Nephron progenitor cell (in vitro differentiated cells): Measurements from ENCODE around the gene RNFT2.

Experiments
- DNase-seq: peaks from one replicate; pipeline ENCODE4 v3.0.0; 2021
- H3K27ac Mint-ChIP-seq: 2 replicates; pipeline ENCODE4 v1.8.0; 2021; ENCODE audit warnings: mild to moderate bottlenecking, moderate library complexity, mixed read lengths
- H3K27me3 Mint-ChIP-seq: 2 replicates; pipeline ENCODE4 v1.8.0; 2021; ENCODE audit warnings: mild to moderate bottlenecking, low read depth, mixed read lengths; ENCODE audit not compliant: poor library complexity
- H3K36me3 Mint-ChIP-seq: 2 replicates; pipeline ENCODE4 v1.8.0; 2021; ENCODE audit warnings: low read depth, mixed read lengths
- H3K4me1 Mint-ChIP-seq: 2 replicates; pipeline ENCODE4 v1.8.0; 2021; ENCODE audit warnings: mixed read lengths
- H3K4me3 Mint-ChIP-seq: 2 replicates; pipeline ENCODE4 v1.8.0; 2021; ENCODE audit warnings: mild to moderate bottlenecking, moderate library complexity, mixed read lengths
- H3K9me3 Mint-ChIP-seq: 2 replicates; pipeline ENCODE4 v1.8.0; 2021; ENCODE audit warnings: mild to moderate bottlenecking, moderate library complexity, mixed read lengths
- TF ChIP-seq, protein P1 (sequence below): fragments of 200-600 bp; sonication (generic); IDR thresholded peaks from 2 replicates; pipeline ENCODE4 v1.5.0; 2021; ENCODE audit warnings: antibody characterized with exemption

RNFT2 gene

DNA sequence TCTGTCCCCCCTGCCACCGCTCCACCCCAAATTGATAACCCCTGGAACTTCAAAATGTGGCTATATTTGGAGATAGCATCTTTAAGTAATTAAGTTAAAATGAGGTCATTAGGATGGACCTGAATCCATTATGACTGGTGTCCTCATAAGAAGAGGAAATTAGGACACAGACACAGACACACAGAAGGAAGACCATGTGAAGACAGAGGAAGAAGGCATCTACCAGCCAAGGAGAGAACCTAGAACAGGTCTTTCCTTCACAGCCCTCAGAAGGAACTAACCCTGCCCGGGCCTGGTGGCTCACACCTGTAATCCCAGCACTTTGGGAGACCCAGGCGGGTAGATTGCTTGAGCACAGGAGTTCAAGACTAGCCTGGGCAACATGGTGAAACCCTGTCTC, 146.8 kb downstream of the RNFT2 start:
- Mint-ChIP-seq H3K4me3 (no peak overlapping the region), H3K4me1 (peaks cover 27% of the 10 kb centered on the region), H3K27ac (no peak overlapping the region), H3K9me3 (no peaks in the 10 kb centered on the region), H3K36me3 (no peaks in the 10 kb centered on the region), H3K27me3 (peaks cover 85% of the 10 kb centered on the region)
- no peak for DNase-seq
- TF ChIP-seq, protein P1, sequence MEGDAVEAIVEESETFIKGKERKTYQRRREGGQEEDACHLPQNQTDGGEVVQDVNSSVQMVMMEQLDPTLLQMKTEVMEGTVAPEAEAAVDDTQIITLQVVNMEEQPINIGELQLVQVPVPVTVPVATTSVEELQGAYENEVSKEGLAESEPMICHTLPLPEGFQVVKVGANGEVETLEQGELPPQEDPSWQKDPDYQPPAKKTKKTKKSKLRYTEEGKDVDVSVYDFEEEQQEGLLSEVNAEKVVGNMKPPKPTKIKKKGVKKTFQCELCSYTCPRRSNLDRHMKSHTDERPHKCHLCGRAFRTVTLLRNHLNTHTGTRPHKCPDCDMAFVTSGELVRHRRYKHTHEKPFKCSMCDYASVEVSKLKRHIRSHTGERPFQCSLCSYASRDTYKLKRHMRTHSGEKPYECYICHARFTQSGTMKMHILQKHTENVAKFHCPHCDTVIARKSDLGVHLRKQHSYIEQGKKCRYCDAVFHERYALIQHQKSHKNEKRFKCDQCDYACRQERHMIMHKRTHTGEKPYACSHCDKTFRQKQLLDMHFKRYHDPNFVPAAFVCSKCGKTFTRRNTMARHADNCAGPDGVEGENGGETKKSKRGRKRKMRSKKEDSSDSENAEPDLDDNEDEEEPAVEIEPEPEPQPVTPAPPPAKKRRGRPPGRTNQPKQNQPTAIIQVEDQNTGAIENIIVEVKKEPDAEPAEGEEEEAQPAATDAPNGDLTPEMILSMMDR: no peak

DNA sequence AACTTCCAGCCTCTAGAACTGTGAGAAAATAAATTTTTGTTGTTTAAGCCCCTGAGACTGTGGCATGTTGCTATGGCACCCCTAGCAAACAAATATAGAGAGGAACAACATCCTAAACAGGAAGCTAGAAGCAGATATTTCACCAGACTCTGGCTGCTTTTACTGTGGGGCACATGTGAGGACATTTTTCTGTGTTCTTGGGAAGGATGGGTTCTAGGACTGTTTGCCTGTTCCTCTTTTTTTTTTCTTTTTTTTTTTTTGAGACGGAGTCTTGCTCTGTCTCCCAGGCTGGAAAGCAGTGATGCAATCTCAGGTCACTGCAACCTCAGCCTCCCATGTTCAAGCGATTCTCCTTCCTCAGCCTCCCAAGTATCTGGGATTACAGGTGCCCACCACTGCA, 147.4 kb downstream of the RNFT2 start:
- no peak overlapping the region for H3K4me3 Mint-ChIP-seq
- H3K27me3 Mint-ChIP-seq: peaks cover 84% of the 10 kb centered on the region
- peaks cover 3% of the 10 kb centered on the region for H3K9me3 Mint-ChIP-seq
- TF ChIP-seq, protein P1: no peak
- no peak overlapping the region for H3K27ac Mint-ChIP-seq
- no peak for DNase-seq
- H3K4me1 Mint-ChIP-seq: peaks cover 21% of the 10 kb centered on the region
- H3K36me3 Mint-ChIP-seq: no peaks in the 10 kb centered on the region

DNA sequence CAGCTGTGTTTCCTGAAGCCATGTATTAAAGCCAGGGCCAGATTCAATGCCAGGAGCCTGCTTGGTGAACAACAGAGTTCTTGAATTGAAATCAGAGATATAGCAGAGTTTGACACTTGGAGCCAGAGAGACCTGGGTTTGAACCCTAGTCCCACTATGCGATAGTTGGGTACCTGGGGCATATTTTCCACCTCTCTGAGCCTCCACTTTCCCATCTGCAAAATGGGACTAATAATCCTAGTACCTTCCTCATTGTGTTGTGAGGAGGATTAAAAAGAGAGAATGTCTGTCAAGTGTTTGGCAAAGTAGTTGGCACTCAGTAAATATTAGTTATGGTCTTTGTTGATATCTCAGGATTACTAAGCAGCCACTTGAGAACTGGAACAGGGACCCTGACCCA, 149.1 kb downstream of the RNFT2 start:
- no peak for DNase-seq
- Mint-ChIP-seq H3K27ac (no peak overlapping the region), H3K27me3 (peaks cover 78% of the 10 kb centered on the region), H3K36me3 (no peaks in the 10 kb centered on the region), H3K4me3 (no peak overlapping the region), H3K4me1 (peaks cover 10% of the 10 kb centered on the region), H3K9me3 (peaks cover 10% of the 10 kb centered on the region)
- TF ChIP-seq, protein P1: no peak

- Mint-ChIP-seq H3K27me3 (peaks cover 72% of the 10 kb centered on the region), H3K4me3 (no peak overlapping the region), H3K9me3 (peaks cover 12% of the 10 kb centered on the region), H3K36me3 (no peaks in the 10 kb centered on the region), H3K27ac (no peak overlapping the region), H3K4me1 (peaks cover 6% of the 10 kb centered on the region)
- no peak for DNase-seq
- TF ChIP-seq, protein P1: no peak
These were observed 149.8 kb downstream of the RNFT2 start for GRCh38 chr12:116887897-116888296.

- DNase-seq: no peak
- Mint-ChIP-seq H3K4me1 (peaks cover 6% of the 10 kb centered on the region), H3K27ac (no peak overlapping the region), H3K27me3 (peaks cover 55% of the 10 kb centered on the region), H3K36me3 (no peaks in the 10 kb centered on the region), H3K9me3 (peaks cover 12% of the 10 kb centered on the region), H3K4me3 (no peak overlapping the region)
- TF ChIP-seq, protein P1: no peak
These were observed 152.2 kb downstream of the RNFT2 start for GRCh38 chr12:116890330-116890729.

DNA sequence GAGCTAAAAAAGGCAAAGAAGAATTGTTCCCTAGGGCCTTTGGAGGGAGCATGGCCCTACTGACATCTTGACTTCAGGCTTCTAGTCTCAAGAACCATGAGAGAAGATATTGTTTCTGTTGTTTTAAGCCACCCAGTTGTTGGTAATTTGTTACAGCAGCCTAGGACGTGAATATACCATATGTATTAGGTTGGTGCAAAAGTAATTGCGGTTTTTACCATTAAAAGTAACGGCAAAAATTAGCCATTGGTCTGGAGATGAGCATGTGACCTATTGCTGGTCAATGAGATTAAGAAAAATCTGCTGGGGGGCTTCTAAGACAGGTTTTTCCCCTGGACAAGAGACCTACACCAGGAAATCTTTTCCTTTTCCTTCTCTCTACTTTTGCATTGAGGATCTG, 152.9 kb downstream of the RNFT2 start:
- H3K36me3 Mint-ChIP-seq: no peaks in the 10 kb centered on the region
- peaks cover 6% of the 10 kb centered on the region for H3K4me1 Mint-ChIP-seq
- no peak for DNase-seq
- H3K9me3 Mint-ChIP-seq: peaks cover 12% of the 10 kb centered on the region
- H3K4me3 Mint-ChIP-seq: no peak overlapping the region
- peaks cover 48% of the 10 kb centered on the region for H3K27me3 Mint-ChIP-seq
- no peak overlapping the region for H3K27ac Mint-ChIP-seq
- TF ChIP-seq, protein P1: no peak
